ENCODE results near the gene TBX18. TPM values are rescaled to one million over a fixed set of nuclear protein-coding genes. Genes with fewer than 3 reads are reported as not detected.

The TBX18 gene
- total RNA-seq, 1 donor from 2014 or later, result not detected

DNA sequence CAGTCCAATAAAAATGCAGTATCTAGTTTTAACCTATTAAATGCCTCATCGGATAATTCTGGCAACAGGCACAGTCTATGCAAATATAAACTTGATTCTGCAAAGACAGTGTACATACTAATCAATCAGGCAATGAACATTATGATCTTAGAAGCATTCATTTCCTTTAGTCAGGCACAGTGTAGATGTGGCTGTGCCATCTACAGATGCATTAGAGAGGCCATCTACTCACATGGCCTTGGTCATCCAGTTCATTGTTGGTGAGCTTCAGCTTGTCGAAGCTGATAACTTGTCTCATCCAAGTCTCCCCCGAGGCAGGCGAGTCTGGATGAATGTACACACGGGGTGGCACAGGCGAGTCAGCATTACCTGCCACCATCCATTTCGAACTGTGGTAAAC lies 7.9 kb downstream of the TBX18 start:
- intact Hi-C loops (cut with micrococcal nuclease), result no loop called here

DNA sequence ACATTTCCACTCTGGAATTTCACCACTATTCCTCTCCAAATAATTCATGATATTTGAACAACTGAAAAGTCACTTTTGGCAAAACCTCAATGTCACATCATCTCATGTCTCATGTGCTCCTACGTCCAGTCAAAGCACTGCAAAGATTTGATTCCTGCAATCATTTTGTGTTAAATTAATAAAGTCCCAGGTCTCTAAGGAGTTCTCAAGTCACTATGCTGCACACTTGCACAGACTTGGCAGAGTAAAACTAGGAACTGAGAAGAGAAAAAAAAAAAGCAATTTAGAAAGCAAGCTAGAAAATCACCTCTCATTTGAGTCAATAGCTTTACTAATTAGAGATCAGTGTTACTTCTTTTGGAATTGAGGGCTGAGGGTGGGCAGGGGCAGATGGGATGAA lies 11.2 kb downstream of the TBX18 start:
- intact Hi-C loops (cut with micrococcal nuclease), result no loop called here

DNA sequence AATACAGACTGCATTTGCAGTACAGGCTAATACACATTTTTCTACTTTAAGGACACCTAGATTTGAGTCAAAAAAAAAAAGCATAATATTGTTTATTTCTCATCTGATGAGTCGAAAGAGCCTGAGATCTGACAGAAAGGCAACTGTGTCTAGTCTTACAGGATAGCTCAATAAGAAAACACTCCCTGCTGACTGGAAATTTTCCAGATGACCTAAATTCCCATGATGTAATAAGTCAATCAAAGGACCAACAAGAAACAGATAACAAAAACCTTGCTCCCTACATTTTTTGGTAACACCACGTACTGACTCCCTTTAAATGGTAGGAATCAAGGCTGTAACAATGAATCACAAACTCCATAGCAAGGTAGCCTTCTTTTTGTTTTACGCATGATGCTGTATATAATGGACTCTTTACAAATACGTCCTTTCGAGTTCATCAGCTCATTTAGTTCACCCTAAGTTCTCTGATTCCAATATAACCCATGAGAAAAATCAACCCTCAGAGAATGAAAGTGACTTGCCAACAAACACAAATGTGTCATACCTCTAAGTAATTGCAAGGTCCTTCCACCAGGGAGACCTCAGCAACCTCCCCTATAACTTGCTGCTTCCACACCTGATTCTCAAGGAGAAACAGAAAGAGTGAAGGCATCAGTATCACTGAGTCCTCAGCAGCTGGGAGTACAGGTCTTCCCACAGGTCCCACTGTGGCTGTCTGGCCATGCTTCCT lies 12.1 kb downstream of the TBX18 start:
- intact Hi-C loops (cut with micrococcal nuclease), result no loop called here

DNA sequence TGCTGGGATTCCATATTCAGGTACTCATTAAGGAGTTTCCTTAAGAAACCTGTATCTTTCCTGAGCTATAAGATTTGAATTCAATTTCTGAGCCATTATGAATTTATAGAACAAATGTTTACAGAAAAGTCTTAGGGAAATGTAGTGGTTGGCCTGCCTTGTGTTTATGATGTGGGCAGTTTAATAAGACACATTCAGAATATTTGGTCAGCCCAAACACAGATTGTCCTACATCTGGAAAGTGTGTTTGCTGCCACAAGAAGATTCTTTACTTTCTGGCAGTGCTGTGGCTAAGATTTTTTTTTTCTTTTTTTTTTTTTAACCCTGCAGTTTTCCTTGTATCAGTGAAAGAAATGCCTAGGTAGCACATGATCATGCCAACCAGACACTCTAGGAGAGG lies 15.2 kb downstream of the TBX18 start:
- intact Hi-C loops (cut with micrococcal nuclease), result no loop called here

DNA sequence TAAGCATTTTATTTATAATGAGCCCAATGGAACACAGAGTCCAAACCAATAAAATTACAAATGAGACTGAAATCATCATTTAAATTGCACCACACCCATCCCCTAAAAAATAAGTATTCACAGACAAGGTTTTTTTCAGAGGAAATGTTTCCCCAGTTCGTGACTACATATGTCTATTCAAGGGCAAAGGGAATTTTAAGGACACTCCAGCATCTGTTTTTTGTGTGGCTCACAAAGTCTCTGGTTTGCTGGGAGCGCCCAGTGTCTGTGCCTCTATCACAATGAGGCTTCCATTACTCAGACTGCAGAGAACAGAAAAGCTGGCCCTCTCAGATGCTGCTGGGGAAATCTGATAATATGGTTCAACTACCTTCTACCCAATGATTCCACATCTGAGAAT lies 16.0 kb downstream of the TBX18 start:
- intact Hi-C loops (cut with micrococcal nuclease), result no loop called here

DNA sequence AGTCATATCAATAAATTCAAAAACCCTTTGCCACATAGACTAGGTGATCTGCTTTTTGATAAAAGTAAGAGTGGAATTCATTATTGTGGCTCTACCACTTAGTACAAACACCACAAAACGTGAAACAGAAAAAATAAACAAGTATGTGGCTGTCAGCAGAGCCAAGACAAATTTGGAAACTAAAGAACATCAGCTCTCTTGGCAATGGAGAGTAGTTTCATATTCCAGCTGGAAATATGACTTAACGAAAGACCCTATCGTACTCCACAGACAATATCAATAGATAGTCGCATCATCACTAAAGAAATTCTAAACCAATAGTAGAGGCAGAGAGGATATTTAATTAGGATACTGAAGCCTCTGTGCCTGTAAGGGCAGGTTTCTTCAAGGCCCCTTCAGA lies 20.8 kb downstream of the TBX18 start:
- intact Hi-C loops (cut with micrococcal nuclease), result no loop called here

DNA sequence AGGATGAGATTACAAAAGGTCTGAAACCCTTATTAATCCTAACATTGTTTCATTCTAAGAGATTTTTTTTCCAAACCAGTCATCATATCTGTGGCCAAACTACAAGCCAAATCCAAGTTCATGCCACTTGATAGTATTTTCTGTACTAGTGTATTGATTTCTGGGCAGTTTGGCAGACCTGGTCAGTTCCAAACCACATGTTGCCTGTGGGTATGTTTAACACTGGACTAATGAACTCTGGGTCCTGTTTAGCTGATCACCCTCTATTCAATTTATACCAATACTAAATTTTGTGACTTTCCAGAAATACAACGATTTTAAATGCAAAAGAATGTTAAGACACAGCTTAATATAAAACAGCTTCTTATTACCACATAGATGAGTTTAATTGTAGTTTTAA lies 24.0 kb downstream of the TBX18 start:
- intact Hi-C loops (cut with micrococcal nuclease), result no loop called here

DNA sequence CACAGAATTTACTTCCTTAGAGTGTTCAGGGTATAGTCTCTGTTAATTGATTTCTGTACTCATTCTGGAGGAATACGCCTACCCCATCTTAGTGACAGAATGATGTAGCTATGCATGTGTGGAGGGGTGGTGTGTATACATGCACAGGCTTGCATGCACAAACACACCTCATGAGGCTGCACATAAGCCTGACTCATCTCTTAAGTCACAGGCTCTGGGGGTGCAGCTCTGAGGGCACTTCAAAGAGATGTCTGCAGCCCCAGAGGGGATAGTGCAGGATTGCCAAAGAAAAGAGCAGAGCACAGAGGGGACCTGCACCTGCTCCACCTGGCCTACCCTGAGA lies 24.6 kb downstream of the TBX18 start:
- intact Hi-C loops (cut with micrococcal nuclease), result no loop called here

DNA sequence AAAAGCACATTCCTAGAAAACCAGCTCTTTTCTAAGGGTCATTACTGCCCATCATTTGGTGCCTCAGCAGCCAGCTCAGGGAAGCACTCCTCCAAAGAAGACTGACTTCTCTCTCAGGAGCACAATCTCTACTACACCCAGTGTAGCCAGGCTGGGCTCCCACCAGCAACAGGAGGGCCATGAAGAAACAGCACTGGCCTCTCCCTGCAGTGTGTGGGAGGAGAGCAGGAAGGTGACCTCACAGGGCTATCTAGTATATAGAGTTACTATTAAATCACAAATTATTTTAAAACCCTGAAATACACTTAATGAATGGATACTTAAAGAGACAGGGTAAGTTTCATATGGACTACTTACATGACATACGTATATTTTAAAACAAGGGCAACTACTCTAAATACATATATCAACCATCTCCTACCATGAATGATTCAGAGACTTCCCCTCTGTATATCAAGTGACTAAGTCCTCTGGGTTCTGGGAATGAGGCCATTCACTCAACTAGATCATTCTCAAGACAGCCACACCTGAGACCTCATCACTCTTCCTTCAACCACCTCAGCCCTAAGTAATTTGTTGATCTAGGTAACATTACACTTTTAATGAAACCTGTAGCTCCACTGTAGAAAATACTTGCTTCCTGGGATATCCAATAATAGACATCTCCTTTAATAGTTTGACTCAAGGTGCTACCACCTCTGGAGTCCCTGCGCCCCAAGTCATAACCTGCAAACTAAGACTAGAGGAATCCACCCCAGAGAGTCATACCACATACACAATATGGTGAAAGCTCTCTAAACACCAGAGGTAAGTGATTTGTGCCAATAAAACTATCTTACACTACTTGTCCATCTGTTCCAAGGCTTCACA lies 25.2 kb downstream of the TBX18 start:
- intact Hi-C loops (cut with micrococcal nuclease), result no loop called here

DNA sequence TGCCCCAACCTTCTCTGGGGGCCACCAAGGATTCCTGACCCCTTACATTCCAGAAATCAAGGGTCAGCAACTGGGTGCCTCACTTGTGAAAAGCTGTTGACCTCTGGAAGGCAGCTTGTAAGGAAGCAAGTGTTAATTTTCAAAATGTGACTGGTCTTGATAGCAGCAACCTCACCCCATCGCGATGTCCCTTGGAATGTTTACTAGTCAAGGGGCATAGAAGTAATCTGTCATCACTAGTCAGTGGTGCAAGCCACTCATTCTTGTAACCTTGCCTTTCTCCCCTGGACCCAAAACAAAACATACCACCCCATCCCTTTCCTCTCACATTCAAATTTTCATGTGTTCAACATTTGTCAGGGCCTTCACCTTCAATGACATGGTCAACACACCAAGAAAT lies 30.5 kb downstream of the TBX18 start:
- intact Hi-C loops (cut with micrococcal nuclease), result no loop called here

DNA sequence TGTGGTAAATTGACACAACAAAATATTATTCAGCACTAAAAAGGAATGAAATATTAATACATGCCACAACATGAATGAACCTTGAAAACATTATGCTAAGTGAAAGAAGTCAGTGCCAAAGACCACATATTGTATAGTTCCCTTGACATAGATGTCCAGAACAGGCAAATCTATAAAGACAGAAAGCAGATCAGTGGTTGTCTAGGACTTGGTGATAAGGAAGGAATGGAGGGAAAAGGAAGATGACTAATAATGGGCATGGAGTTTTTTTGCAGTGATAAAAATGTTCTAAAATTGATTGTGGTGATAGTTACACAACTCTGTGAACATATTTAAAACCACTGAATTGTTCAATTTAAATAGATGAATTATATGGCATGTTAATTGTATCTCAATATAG lies 32.5 kb downstream of the TBX18 start:
- intact Hi-C loops (cut with micrococcal nuclease), result no loop called here

DNA sequence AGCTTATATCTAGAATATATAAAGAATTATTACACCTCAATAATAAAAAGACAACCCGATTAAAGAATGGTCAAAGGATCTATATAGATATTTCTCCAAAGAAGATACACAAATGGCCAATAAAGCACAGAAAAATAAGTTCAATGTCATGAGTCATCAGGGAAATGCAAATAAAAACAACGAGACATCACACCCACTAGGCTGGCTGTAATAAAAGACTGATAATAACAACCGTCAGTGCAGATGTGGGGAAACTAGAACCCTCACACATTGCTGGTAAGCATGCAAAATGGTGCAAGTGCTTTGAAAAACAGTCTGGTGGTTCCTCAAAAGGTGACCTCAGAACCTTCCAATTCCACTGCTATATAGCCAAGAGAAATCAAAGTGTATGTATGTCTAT lies 33.0 kb downstream of the TBX18 start:
- intact Hi-C loops (cut with micrococcal nuclease), result no loop called here

DNA sequence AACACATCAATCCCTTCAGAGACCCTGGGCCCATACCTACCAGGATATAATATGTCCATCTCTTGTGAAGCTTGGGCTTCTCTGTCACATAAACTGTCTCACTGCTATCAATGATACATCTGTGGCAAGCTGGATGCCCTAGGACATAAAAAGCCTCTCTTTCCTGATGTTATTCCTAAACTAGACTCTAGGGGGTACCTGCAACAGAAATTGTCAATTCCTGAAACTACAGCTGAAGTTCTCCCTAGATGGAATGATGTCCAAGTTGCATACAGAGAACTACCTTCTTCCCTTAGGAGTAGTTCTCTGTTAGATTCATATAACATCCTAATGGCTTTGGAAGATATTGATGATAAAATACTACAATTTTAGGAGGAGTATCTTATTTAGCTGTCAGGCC lies 35.8 kb downstream of the TBX18 start:
- intact Hi-C loops (cut with micrococcal nuclease), result no loop called here

DNA sequence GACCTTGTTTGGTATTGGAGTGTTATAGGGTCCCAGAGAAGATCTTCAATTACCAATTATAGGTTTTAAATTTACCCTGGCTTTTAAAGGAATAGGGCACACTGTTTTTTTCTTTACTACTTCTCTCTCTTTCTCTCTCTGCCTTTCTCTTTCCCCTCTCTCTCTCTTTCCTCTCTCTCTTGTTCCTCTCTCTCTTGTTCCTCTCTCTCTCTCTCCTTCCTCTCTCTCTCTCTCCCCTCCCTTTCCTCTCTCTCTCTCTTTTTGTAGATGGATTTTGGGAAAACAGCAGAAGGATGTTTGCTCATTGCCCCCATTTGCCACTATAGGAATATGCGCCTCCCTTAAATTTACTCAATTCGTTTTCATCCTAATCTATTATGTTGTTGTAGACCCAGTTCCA lies 45.2 kb downstream of the TBX18 start:
- intact Hi-C loops (cut with micrococcal nuclease), result no loop called here

DNA sequence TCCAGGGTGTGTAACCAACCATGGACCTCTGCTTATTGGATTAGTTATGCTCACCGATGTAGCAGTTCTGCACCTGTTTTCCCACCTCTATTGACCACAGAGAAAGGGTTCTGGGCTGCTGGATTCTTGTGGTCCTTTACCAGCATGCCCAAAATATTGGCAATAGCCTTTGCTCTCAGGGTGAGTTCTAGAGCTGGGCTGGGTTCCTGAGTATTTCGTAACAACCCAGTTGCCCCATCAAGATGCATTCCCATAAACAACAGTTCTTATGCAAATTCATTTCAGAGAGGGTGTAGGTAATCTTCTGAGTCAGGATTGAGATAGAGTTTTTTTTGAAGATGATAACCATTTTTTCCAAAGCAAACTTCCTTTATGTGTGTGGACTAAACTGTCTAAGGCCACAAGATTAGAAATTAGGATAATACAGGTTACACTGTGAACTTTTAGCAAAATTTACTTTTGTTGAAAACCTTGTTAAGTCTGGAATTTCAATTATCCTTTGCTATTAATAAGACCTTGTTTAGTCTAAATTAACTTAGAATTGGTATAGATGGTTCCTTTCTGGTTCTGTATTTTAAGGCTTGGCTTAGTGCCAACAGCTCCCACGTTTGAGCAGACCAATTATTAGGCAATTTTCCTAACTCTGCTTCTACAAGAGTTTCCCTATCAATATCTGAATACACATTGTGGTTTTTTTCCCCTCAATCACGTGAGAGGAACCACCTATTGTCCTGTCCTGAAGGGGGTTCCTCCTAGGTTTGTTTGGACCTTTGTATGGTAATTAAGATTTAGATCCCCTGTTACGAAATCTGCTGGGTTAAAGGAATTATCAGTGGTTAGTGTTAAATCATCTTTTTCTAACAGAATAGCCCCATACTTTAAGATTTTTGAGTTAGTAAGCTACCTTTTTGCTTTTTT lies 46.1 kb downstream of the TBX18 start:
- intact Hi-C loops (cut with micrococcal nuclease), result no loop called here

DNA sequence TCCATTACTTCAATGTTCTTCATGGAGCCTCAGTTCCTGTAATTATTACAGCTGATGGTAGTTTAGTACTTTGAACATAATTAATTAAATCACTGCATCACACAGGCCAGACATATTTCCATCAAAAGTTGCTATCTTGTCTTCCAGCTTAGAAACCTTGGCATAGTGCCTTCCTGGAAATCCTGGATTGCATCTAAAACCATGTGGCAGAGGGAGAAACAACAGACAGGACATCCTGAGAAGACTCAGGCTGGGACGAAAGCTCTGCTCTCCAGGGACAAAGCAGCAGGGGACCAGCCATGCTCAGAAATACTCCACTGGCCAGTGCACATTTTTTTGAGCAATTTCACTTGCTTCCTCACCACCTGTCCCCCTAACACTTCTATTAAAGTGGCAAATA lies 55.3 kb downstream of the TBX18 start:
- intact Hi-C loops (cut with micrococcal nuclease), result no loop called here

DNA sequence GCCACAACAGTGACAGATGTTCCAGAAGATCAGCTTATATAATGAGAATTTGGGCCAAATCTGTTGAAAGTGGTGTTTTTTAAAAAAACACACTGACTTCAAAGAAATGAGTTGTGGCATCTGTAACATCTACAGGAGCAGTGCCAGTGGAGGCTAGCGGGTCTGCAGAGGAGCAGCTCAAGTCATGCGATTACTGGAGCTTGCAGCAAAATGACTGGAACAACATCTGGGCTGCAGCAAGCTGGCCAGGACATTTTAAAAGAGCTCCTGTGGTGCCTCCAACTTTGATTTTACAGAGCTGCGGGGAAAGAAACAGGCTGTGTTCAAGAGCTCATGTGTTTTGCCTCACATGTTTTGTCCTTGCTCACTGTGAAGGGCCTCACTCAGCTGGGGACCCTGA lies 57.2 kb downstream of the TBX18 start:
- intact Hi-C loops (cut with micrococcal nuclease), result no loop called here

DNA sequence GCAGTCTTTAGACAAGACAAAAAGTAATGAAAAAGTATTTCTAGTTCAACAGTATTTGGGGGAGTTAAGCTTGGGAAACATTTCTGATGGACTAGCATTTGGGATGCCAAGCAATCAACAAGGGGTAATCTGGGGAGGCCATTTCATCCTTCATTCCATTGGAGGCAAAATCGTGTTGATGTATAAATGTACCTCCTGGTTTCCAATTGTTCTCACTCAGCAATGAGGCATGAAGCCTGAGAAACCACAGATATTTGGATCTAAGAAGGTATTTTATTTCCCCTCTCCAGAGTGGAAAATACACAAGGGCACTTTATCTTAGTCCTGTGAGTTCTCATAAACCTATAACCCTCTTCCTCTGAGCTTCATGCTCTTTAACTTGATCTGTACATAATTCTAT lies 68.2 kb downstream of the TBX18 start:
- intact Hi-C loops (cut with micrococcal nuclease), result no loop called here

DNA sequence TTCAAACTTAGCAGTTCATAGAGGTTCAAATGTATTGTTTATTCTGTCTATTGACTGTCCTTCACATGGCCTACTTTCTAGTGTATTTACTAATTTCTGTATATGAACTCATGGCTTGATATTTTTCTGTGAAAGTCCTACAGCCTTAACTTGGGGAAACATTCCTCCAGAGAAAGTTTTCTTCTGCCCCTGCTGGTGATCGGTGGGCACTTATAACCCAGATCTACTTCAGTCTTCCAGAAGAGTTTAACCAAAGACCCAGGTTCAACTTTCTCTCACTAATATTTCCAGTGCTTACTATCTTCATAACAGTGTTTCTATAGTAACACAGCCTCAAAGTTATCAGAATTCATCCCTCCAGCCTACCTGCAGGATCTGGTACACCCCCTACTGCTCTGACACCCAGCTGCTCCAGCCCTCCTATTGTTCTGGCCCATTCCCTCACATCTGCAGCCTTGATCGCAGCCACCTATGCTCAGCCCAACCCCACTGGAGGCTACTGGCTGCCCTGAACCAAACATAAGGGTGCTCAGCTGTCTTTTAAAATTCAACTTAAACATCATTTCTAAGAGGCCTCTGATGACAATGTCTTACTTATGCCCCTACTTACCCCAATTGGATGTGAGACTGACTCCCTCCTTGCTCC lies 72.3 kb downstream of the TBX18 start:
- intact Hi-C loops (cut with micrococcal nuclease), result no loop called here

DNA sequence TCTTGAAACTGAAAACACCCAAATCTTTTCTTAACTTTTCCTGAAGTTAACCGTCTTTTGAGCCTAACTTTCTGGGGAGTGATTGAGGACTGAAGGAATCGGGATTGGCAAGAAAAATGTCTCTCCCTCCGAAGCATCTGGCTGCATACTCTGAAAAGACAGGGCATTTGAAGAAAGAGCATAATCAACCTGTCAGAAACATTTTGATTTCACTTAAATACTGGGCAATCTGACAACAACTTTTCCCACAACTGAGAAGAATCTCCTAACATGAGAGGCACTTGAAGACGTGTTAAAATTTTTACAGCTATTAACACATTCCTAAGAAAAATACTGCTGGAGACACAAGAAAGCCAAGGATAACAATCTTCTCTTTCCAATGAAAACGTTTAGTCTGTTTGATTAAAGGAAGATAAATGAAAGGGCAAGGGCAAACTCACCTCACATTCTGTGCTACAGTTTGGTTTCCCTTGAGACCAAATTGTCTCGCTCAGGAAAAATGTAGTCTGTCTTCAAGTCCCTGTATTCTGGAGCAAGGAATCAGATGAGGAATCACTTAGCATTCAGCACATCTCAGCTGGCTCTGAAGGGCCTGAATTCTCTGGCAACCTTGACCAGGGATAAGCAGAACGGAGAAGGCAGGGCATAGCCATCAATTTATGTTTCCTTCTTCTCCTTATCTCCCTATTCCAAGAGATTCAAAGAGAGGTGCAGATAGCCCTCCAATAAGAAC lies 76.1 kb downstream of the TBX18 start:
- intact Hi-C loops (cut with micrococcal nuclease), result loop anchor here (5.0 kb wide), 1 partner anchor 261 kb away; no protein-coding TSS in a partner anchor

DNA sequence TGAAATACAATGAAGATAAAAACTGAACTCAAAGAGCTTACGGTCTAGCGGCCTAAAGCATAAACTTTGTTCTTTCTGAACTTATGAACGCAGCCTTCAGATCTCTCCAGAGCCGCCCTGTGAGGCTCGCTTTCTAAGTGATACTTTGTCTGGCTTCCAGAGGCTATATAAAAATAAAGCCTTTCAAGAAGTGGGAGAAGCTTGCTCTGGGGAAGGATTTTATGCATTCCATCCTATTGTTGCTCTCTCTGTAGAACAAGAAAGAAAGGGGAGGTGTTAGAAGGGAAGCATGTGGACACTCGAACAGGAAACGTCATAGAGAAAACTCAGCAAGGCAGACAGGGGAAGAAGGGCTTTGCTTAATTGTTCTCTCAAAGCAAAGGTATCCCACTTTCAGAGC lies 77.0 kb downstream of the TBX18 start:
- intact Hi-C loops (cut with micrococcal nuclease), result loop anchor here (5.0 kb wide), 1 partner anchor 260 kb away; no protein-coding TSS in a partner anchor

All from T-helper 2 cell treated with Interferon-gamma antibody and Interleukin-4, amounts not matched to agents 100 ng/mL and 5 ng/mL, for 36 hours (primary cell).